ENCODE measurements around the gene PMPCA.

- TF ChIP-seq CTCF (IDR thresholded peaks at IDR 0.05; ENCODE audit: low read depth, low read length): no peak
- no peak for TF ChIP-seq EZH2phosphoT487 (IDR thresholded peaks at IDR 0.05; ENCODE audit: low read depth)
Observed at GRCh38 chr9:136379003-136379287, 31.5 kb upstream of the PMPCA start.

Data from OCI-LY3 (cell line).